Measurements from ENCODE around the gene ABCA9.

GRCh38 chr17:69088643-69089200, 28.0 kb upstream of the ABCA9 start:
- TF ChIP-seq, protein P1, sequence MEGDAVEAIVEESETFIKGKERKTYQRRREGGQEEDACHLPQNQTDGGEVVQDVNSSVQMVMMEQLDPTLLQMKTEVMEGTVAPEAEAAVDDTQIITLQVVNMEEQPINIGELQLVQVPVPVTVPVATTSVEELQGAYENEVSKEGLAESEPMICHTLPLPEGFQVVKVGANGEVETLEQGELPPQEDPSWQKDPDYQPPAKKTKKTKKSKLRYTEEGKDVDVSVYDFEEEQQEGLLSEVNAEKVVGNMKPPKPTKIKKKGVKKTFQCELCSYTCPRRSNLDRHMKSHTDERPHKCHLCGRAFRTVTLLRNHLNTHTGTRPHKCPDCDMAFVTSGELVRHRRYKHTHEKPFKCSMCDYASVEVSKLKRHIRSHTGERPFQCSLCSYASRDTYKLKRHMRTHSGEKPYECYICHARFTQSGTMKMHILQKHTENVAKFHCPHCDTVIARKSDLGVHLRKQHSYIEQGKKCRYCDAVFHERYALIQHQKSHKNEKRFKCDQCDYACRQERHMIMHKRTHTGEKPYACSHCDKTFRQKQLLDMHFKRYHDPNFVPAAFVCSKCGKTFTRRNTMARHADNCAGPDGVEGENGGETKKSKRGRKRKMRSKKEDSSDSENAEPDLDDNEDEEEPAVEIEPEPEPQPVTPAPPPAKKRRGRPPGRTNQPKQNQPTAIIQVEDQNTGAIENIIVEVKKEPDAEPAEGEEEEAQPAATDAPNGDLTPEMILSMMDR (IDR thresholded peaks at IDR 0.05): no peak
- no peak for TF ChIP-seq POLR2A (IDR thresholded peaks at IDR 0.05)

All from lower leg skin (tissue), 3 donors.